CD4-positive, CD25-positive, alpha-beta regulatory T cell (primary cell): ENCODE results near the gene KIF26A. TPM values are rescaled to one million over a fixed set of nuclear protein-coding genes. Genes with fewer than 3 reads are reported as not detected.
A peak's percentile ranks its signal among the peaks of the same experiment; 100 is the strongest.

Experiments used
- ATAC-seq, 2 donors: fragments of 150-1000 bp; cut with Tn5 transposase; one replicate each; pipeline ENCODE4 v1.10.0; 2021; ENCODE audit warnings: low read depth in 2 of 2, moderate number of reproducible peaks in 2 of 2, moderate library complexity in 1 of 2
- DNase-seq, 3 donors: peaks; one replicate each; pipeline versions ENCODE4 v3.0.0 to v3.0.0-alpha.2; 2012 to 2022; ENCODE audit warnings: mixed read lengths in 1 of 3
- H3K27ac ChIP-seq: one replicate; pipeline ENCODE4 v1.7.0; 2013; ENCODE audit warnings: mild to moderate bottlenecking, low read length; ENCODE audit not compliant: insufficient read depth, poor library complexity, severe bottlenecking
- H3K27me3 ChIP-seq: one replicate; pipeline ENCODE4 v1.7.0; 2013; ENCODE audit warnings: low read length; ENCODE audit not compliant: control insufficient read depth, insufficient read depth
- H3K36me3 ChIP-seq: one replicate; pipeline ENCODE4 v1.7.0; 2013; ENCODE audit warnings: mild to moderate bottlenecking, low read length, moderate library complexity; ENCODE audit not compliant: control insufficient read depth, insufficient read depth
- H3K4me1 ChIP-seq: 2 replicates; pipeline ENCODE4 v1.7.0; 2013; ENCODE audit warnings: mild to moderate bottlenecking, low read length; ENCODE audit not compliant: insufficient read depth, control insufficient read depth, poor library complexity, severe bottlenecking
- H3K4me3 ChIP-seq: one replicate; pipeline ENCODE4 v1.7.0; 2013; ENCODE audit warnings: low read depth, mild to moderate bottlenecking, low read length, moderate library complexity
- H3K9me3 ChIP-seq, 2 experiments: 1 replicate in 1 of 2; 2 replicates in 1 of 2; pipeline ENCODE4 v1.7.0; 2013; ENCODE audit warnings: low read length in 2 of 2, mild to moderate bottlenecking in 1 of 2, moderate library complexity in 1 of 2; ENCODE audit not compliant: control insufficient read depth in 2 of 2
- H3K27ac Mint-ChIP-seq, 3 donors: one replicate each; pipeline ENCODE4 v1.8.0; 2020 to 2022; ENCODE audit warnings: mild to moderate bottlenecking in 3 of 3, mixed read lengths in 3 of 3, moderate library complexity in 2 of 3
- H3K27me3 Mint-ChIP-seq: one replicate; pipeline ENCODE4 v1.8.0; 2022; ENCODE audit warnings: mild to moderate bottlenecking, mixed read lengths
- H3K36me3 Mint-ChIP-seq: one replicate; pipeline ENCODE4 v1.8.0; 2020; ENCODE audit warnings: mixed read lengths
- H3K4me1 Mint-ChIP-seq, 4 donors: one replicate each; pipeline ENCODE4 v1.8.0; 2020 to 2022; ENCODE audit warnings: mixed read lengths in 4 of 4, mild to moderate bottlenecking in 1 of 4
- H3K4me3 Mint-ChIP-seq, 4 donors: one replicate each; pipeline ENCODE4 v1.8.0; 2020 to 2022; ENCODE audit warnings: mild to moderate bottlenecking in 4 of 4, mixed read lengths in 4 of 4, moderate library complexity in 3 of 4
- H3K9me3 Mint-ChIP-seq, 7 donors: one replicate each; pipeline ENCODE4 v1.8.0; 2020 to 2022; ENCODE audit warnings: mixed read lengths in 7 of 7, mild to moderate bottlenecking in 3 of 7, moderate library complexity in 2 of 7
- polyA plus RNA-seq, 4 donors: library from polyadenylated mRNA; unstranded; fragments of 300-500 nt; fragmentation: Illumina TruSeq; gene quantifications; one replicate each; pipeline ENCODE4 v1.2.3, GENCODE V29; 2021
- total RNA-seq: library from RNA; stranded (reverse); gene quantifications from one replicate; pipeline ENCODE4 v1.2.3, GENCODE V29; 2022

Gene KIF26A
- total and polyA plus RNA-seq, 5 donors from 2014 or later = 0.07 TPM; not detected in 4

DNA sequence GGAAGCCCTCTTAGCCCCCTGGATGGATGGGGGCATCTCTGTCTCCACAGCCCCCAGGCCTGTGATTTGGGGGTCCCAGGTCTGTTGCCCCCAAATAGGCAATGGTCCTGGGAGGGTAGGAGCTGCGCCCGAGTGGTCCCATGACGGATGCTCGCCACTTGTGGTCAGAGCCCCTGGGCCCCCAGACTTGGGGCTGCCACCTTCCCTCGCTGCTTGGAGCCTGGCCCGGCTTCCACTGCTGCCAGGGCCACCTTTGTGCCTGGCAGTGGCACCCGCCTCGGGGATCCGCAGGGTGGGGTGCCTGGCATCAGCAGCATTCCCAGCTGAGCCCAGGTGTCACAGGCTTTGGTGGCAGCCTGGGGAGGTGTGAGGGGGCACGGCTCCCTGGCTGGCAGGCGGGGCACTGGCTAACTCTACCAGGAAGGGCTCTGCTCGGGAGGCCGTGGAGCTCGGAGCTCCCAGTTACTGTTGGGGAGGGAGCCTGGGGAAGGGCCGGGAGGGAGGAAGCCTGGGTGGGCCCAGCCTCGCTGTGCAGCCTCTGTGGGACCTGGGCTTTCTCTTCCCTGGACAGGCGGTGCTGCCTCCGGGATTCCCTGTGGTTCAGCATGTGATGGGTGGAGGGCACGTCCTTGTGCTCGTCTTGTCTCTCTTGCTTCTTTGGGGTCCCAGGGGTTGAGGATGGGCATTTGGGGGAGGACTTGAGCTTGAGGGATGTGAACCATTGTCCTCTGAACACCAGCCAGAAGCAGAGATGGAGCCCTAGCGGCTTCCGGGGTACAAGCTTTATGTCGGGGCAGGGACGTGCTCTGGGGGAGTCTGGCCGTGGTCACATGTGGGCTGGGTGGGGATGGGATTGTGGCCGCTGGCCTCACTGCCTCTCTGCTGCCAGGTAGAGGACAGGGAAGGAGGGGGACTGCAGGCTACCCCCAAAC lies 5.4 kb downstream of the KIF26A start:
- no peak for ATAC-seq
- no peak overlapping the region for H3K27ac Mint-ChIP-seq
- no peak for DNase-seq
- H3K4me1 Mint-ChIP-seq = peaks cover 0 to 2% (median 0%) of the 10 kb centered on the region in 4 donors
- H3K36me3 Mint-ChIP-seq = no peaks in the 10 kb centered on the region
- H3K9me3 ChIP-seq = no peaks in the 10 kb centered on the region
- peaks cover 0 to 2% (median 0%) of the 10 kb centered on the region in 7 donors for H3K9me3 Mint-ChIP-seq
- H3K27ac ChIP-seq = no peak overlapping the region
- H3K4me3 ChIP-seq = no peak overlapping the region
- H3K4me1 ChIP-seq = peaks cover 2% of the 10 kb centered on the region
- peaks cover 21% of the 10 kb centered on the region for H3K27me3 Mint-ChIP-seq
- H3K36me3 ChIP-seq = no peaks in the 10 kb centered on the region
- H3K27me3 ChIP-seq = no peaks in the 10 kb centered on the region
- H3K4me3 Mint-ChIP-seq = no peak overlapping the region

GRCh38 chr14:104144453-104144790 lies 6.0 kb downstream of the KIF26A start:
- Mint-ChIP-seq H3K36me3 (no peaks in the 10 kb centered on the region), H3K4me1 (peaks cover 0 to 2% (median 0%) of the 10 kb centered on the region in 4 donors)

GRCh38 chr14:104144911-104145825 lies 6.8 kb downstream of the KIF26A start:
- Histone ChIP-seq H3K27me3 (no peaks in the 10 kb centered on the region), H3K9me3 (no peaks in the 10 kb centered on the region), H3K4me3 (no peak overlapping the region), H3K4me1 (no peaks in the 10 kb centered on the region), H3K36me3 (no peaks in the 10 kb centered on the region), H3K27ac (no peak overlapping the region)
- Mint-ChIP-seq H3K27me3 (peaks cover 12% of the 10 kb centered on the region), H3K36me3 (no peaks in the 10 kb centered on the region), H3K27ac (peak overlapping the region in 1 of 3 donors; percentile 65), H3K9me3 (peaks cover 0 to 2% (median 0%) of the 10 kb centered on the region in 7 donors), H3K4me1 (no peaks in the 10 kb centered on the region), H3K4me3 (peak overlapping the region in 1 of 4 donors; percentile 30)
- DNase-seq (no peak), ATAC-seq (no peak)

More at GRCh38 chr14:104144453-104144790, 6.0 kb downstream of the KIF26A start:
- Histone ChIP-seq H3K4me3 (no peak overlapping the region), H3K27ac (no peak overlapping the region), H3K36me3 (no peaks in the 10 kb centered on the region), H3K4me1 (no peaks in the 10 kb centered on the region), H3K27me3 (no peaks in the 10 kb centered on the region), H3K9me3 (no peaks in the 10 kb centered on the region)
- Mint-ChIP-seq H3K9me3 (peaks cover 0 to 2% (median 0%) of the 10 kb centered on the region in 7 donors), H3K27ac (no peak overlapping the region), H3K4me3 (peak overlapping the region in 1 of 4 donors; percentile 30), H3K27me3 (peaks cover 19% of the 10 kb centered on the region)
- ATAC-seq (no peak), DNase-seq (no peak)

- no peaks in the 10 kb centered on the region for H3K4me1 ChIP-seq
- H3K27ac ChIP-seq = no peak overlapping the region
- no peak overlapping the region for H3K4me3 Mint-ChIP-seq
- H3K36me3 Mint-ChIP-seq = no peaks in the 10 kb centered on the region
- DNase-seq (no peak), ATAC-seq (no peak)
- H3K4me1 Mint-ChIP-seq = no peaks in the 10 kb centered on the region
- H3K9me3 ChIP-seq = no peaks in the 10 kb centered on the region
- no peaks in the 10 kb centered on the region for H3K27me3 ChIP-seq
- H3K36me3 ChIP-seq = no peaks in the 10 kb centered on the region
- H3K4me3 ChIP-seq = no peak overlapping the region
- H3K27ac Mint-ChIP-seq = peak overlapping the region in 1 of 3 donors; percentile 65
- peaks cover 0 to 2% (median 0%) of the 10 kb centered on the region in 7 donors for H3K9me3 Mint-ChIP-seq
- peaks cover 7% of the 10 kb centered on the region for H3K27me3 Mint-ChIP-seq
Measured at GRCh38 chr14:104145826-104146601, 7.6 kb downstream of the KIF26A start.

DNA sequence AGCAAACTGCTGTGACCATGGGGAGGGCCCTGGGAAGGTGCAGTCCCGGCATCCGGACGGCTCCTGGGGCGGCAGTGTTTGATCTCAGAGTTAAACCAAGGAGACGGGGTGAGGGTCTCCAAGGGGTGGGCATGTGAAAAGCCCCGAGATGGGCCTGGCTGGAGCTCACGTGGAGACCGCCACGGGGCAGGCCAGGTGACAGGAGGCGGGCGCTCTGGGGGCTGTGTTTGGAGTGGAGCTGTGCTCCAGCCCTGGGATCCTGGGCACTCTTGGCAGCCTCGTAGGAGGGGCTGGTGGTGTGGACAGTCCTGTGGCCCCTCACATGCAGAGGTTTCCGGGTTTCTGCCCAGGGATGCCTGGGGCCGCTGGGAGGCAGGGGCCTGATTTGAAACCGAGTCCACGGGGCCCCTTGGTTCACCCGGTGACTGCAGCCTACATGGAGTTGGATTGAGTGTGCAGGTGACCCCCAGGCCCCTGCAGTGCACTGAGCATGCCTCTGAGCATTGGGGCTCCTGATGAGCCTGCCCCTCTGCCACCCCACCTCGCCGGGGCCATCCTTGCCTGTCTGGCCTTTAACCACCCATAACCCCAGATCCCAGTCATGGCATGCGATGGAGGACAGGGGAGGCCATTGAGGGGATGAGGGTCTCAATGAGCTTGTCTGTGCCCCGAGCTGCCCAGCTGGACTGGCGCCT lies 8.4 kb downstream of the KIF26A start:
- Mint-ChIP-seq H3K27me3 (peaks cover 4% of the 10 kb centered on the region), H3K4me3 (no peak overlapping the region), H3K36me3 (no peaks in the 10 kb centered on the region), H3K9me3 (peaks cover 0 to 2% (median 0%) of the 10 kb centered on the region in 7 donors), H3K27ac (no peak overlapping the region), H3K4me1 (no peaks in the 10 kb centered on the region)
- no peaks in the 10 kb centered on the region for H3K9me3 ChIP-seq
- DNase-seq = no peak
- no peak overlapping the region for H3K4me3 ChIP-seq
- H3K27ac ChIP-seq = no peak overlapping the region
- no peaks in the 10 kb centered on the region for H3K27me3 ChIP-seq
- H3K4me1 ChIP-seq = no peaks in the 10 kb centered on the region
- no peaks in the 10 kb centered on the region for H3K36me3 ChIP-seq
- no peak for ATAC-seq

DNA sequence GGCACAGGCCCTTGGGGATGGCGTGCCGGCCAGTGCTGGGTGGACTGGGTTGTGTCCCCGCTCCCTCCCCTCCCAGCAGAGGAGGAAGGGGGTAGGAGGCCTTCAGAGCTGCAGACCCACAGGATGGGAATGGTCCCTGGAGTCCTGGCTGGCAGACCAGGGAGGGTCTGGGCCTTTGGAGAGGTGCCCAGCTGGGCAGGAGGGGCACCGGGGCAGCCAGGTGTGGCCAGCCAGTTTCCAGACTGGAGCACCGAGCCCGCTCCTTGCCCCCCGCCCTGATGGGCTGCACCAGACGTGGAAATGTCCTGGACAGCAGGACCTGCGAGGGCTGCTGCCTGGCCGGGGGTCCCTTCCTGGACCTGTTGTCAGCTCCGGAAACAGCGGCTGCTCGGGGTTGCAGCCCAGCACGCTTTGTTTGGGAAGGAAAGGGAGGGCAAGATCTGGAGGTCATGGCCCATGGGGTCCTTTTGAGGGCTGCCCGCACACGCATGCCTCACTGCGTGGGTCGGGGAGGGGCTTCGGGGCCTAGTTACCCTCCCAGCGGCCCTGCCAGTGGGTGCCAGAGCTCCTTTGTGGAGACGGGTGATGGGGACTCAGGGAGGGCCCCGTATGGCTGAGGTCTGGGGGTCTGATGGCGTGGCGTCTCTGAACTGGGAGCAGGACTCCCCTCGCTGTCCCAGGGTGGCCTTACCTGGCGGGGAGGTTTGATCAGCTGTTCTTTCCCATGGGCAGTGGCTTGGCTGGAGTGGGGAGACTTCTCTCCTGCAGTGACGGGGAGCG lies 9.1 kb downstream of the KIF26A start:
- no peaks in the 10 kb centered on the region for H3K36me3 Mint-ChIP-seq
- H3K27me3 Mint-ChIP-seq = peaks cover 4% of the 10 kb centered on the region
- peaks cover 0 to 2% (median 0%) of the 10 kb centered on the region in 7 donors for H3K9me3 Mint-ChIP-seq
- Histone ChIP-seq H3K27me3 (no peaks in the 10 kb centered on the region), H3K27ac (no peak overlapping the region), H3K4me3 (no peak overlapping the region), H3K36me3 (no peaks in the 10 kb centered on the region), H3K9me3 (no peaks in the 10 kb centered on the region), H3K4me1 (no peaks in the 10 kb centered on the region)
- DNase-seq = no peak
- no peak overlapping the region for H3K27ac Mint-ChIP-seq
- no peak for ATAC-seq
- H3K4me3 Mint-ChIP-seq = no peak overlapping the region
- H3K4me1 Mint-ChIP-seq = no peaks in the 10 kb centered on the region
